Activated CD8-positive, alpha-beta memory T cell treated with anti-CD3 and anti-CD28 coated beads, Interleukin-2, amount 50 U/mL, for 48 hours (primary cell): ENCODE results near the gene PCDHGC3.

ENCODE experiments used
- DNase-seq: peaks from one replicate; pipeline ENCODE4 v3.0.0-alpha.2; 2020

Gene PCDHGC3

DNA sequence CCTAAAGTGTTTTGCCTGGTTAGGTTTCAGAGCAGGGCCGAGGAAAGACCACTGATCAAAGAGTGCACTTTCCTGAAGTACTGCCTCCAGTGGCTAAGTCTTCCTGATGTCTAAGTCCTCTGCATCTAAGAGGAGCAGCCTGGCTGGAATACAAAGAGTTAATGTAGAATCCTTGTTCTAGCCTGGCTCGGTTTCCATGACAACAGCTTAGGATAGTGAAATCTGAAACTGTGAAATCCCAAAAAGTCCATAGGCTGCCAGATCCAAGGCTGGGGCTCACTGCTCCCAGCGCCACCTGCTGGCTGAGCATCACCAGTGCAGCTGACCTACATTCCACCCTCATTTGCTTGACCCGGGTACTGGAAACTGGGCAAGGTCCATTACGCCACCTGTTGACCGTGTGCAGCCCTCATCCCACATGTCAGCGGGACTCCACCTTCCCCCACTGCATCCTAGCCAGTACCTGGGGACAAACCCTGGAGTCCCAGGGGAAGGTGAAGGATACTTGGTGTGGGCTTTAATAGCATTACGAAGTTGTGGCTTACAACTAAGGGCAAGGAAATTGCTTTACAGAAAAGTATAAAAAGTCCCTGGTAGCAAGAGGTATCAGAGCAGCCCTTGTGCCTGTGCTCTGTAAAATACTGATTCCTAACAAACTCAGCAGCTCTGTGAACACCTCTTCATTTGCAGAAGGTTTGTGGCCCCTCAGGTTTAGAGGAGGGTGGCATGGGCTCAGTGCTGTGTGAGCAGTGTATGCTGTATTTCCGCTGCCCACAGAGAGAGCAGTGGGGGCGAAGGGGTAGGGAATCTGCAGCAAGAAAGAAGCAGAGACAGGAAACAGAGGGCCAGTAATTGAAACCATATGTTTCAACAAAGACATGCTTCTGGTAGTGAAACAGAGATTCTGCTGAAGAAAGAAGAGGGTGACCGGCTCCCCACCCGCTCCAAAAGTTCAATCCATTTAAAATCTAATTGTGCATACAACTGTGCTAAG lies 49.1 kb downstream of the PCDHGC3 start:
- peak; percentile 70 for DNase-seq

DNA sequence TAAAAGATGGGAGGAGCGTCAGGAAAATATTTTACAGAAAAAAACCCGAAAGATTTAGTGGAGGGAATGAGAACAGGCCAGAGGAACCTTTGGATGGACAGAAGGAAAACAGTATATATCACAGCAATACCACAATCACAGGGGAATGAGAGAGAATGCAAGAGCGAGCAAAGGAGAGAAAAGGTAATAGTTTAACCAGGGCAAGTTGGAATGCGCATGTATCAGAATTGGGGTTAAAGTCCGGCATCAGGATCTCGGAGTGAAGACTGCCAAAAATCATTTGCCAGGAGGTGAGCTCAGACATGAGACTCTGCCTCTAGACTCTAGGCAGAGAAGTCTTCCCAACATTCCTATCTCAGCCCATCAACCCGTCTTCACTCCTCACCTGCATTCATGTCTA lies 49.9 kb downstream of the PCDHGC3 start:
- no peak for DNase-seq

DNA sequence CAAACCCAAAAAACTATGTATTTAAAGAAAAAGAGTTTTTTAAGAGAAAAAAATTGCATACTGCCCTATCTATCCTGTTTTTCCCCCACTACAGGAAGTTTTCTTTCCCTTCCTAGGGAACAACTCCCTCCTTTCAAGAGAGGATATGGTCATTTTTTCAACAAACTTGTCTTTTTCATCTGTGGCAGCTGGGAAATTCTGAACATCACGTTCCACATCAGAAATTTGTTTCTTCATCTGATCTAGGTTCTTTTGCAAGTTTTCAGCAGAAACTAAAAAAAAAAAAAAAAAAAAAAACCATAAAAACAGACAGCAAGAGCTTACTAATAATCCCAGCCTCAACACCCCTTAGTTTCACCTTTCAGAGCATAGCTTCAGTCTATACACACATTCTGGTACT lies 51.7 kb downstream of the PCDHGC3 start:
- no peak for DNase-seq
